ENCODE data around the gene LILRA5. TPM values are rescaled to one million over a fixed set of nuclear protein-coding genes. Genes with fewer than 3 reads are reported as not detected.

Gene LILRA5
- total RNA-seq, result not detected in 2 replicates

DNA sequence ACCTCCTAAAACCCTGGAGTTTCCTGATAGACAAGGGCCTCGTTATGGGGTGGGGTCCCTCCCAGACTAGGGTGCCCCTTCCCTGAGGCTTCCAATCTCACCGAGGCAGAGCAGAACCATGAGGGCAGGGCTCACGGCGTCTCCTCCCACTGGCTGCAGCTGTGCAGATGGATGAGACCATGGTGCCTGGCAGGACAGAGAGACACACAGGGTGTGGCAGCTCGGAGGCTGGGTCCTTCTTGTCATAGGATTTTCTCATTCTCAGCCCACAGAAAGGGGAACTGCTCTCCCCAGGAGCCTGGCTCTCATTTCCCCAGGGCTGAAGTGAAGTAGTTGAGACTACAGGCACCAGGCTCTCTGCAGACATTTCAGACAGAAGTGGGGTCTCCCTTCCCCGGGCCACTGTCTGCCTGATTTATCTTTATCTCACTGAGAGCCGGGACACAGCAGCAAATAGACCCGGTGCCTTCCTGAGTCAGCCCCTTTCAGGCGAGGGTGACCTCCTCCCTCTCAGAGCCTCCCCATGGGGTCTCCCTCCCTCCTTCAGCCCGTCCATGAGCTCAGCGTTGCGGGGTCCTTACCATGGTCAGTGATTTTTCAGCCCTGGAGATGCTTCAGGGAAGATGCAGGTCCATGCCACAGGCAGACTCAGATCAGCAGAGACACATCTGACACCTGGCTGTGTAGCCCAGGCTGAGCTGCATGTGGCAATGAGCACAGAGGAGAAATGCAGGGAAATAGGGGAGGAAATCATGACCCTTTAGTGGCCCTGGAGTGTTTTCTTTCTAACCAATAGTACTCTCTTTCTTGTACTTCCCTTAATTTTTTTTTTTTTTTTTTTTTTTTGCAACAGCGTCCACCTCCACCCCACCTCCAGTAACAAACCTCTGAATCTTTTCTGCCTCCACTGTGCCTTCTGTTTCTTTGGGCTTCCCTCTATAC lies at the start of gene LILRA5:
TSS of gene LILRA5 (minus strand) at position 731 of the 942 bp plus-strand sequence. CDS start at position 584, 147 bp downstream.

DNA sequence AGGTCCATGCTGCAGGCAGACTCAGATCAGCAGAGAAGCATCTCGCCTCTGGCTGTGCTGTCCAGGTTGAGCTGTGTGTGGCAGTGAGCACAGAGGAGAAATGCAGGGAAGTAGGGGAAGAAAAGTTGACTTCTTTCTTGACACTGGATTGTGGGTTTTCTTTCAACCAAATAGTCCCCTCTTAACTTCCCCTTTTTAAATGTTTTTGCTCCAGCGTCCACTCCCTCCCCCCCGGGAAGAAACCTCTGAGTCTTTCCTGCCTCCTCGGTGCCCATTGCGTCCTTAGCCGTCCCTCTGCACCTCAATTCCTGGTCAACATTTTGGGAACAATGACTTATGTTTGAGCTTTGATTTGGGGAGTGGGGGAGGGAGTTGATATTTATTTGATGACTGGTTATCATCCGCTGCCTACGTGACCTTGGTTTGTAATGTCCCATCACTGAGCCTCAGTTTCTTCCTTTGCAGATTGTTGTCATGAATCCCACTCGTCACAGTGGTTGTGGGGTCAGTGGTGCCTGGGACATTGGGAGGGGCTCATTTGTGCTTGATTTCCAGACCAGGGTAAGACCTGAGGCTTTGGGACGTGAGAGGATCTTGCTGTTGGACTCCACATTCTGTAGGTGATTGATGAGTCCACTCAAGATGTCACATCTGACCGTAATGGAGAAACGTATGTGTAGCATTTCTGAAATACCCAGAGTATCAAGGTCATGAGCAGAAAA lies 31.8 kb downstream of the LILRA5 start, which contains the start of gene LILRB2:
TSS of gene LILRB2 (minus strand) at position 104 of the 722 bp plus-strand sequence. CDS start 614 bp downstream, outside the sequence.

GRCh38 chr19:54257116-54257480 lies 55.9 kb downstream of the LILRA5 start, which contains the start of gene LILRB5:
TSS of gene LILRB5 (minus strand) at chr19:54257273. CDS start at chr19:54257193, 80 bp downstream.

Other genes with a start within 250 kb of the LILRA5 start
- gene VSTM1, start 249.3 kb downstream of the LILRA5 start, total RNA-seq, result not detected in 2 replicates
- not detected in 2 replicates for gene TARM1, start 231.8 kb downstream of the LILRA5 start, total RNA-seq
- 0.19 and 0.21 TPM in 2 replicates for gene OSCAR, start 212.4 kb downstream of the LILRA5 start, total RNA-seq
- gene NDUFA3, start 210.3 kb downstream of the LILRA5 start, total RNA-seq, result 26.7 and 43.4 TPM in 2 replicates
- 13.3 and 14.4 TPM in 2 replicates for gene TFPT, start 197.5 kb downstream of the LILRA5 start, total RNA-seq
- 61.1 and 69.6 TPM in 2 replicates for gene PRPF31, start 197.4 kb downstream of the LILRA5 start, total RNA-seq
- 11.8 and 21.2 TPM in 2 replicates for gene CNOT3, start 175.4 kb downstream of the LILRA5 start, total RNA-seq
- 5.9 and 9.0 TPM in 2 replicates for gene LENG1, start 153.4 kb downstream of the LILRA5 start, total RNA-seq
- gene TMC4, start 140.0 kb downstream of the LILRA5 start, total RNA-seq, result 12.6 and 12.8 TPM in 2 replicates
- gene MBOAT7, start 123.6 kb downstream of the LILRA5 start, total RNA-seq, result 119 and 133 TPM in 2 replicates
- gene TSEN34, start 121.9 kb downstream of the LILRA5 start, total RNA-seq, result 160 and 172 TPM in 2 replicates
- 2,280 and 2,710 TPM in 2 replicates for gene RPS9, start 112.3 kb downstream of the LILRA5 start, total RNA-seq
- gene LILRB3, start 90.2 kb downstream of the LILRA5 start, total RNA-seq, result not detected in 2 replicates
- gene LILRA6, start 70.4 kb downstream of the LILRA5 start, total RNA-seq, result not detected in 2 replicates
- not detected in 2 replicates for gene LILRB5, start 55.9 kb downstream of the LILRA5 start, total RNA-seq
- gene LILRB2, start 32.1 kb downstream of the LILRA5 start, total RNA-seq, result not detected in 2 replicates
- gene LILRA4, start 26.0 kb upstream of the LILRA5 start, total RNA-seq, result not detected in 2 replicates
- gene LAIR1, start 51.8 kb upstream of the LILRA5 start, total RNA-seq, result not detected in 2 replicates
- 0.63 and 0.88 TPM in 2 replicates for gene TTYH1, start 102.3 kb upstream of the LILRA5 start, total RNA-seq
- 19.4 and 28.4 TPM in 2 replicates for gene LENG8, start 136.0 kb upstream of the LILRA5 start, total RNA-seq
- gene LENG9, start 150.6 kb upstream of the LILRA5 start, total RNA-seq, result 9.7 and 12.4 TPM in 2 replicates
- 35.1 and 37.1 TPM in 2 replicates for gene CDC42EP5, start 160.1 kb upstream of the LILRA5 start, total RNA-seq
- not detected in 2 replicates for gene LAIR2, start 189.7 kb upstream of the LILRA5 start, total RNA-seq

Measured in airway epithelial cell (primary cell).